HEK293T (cell line): ENCODE results near the gene RSPH9.
"Not testable (repeated sequence)": the region's sequence is repeated elsewhere in the genome, so short reads cannot be mapped to it uniquely, and the experiment has no call there.

Source experiments
- CTCF ChIA-PET: fragments of 350-600 bp; formaldehyde crosslinking; extraction: SDS; loops from one replicate; lab custom pipeline; 2021; ENCODE audit warnings: antibody characterized with exemption, inconsistent platforms; lab: Yijun Ruan, JAX
- POLR2A ChIA-PET: fragments of 350-600 bp; formaldehyde crosslinking; extraction: SDS; loops from one replicate; lab custom pipeline; 2020; ENCODE audit warnings: antibody characterized with exemption, inconsistent platforms; lab: Yijun Ruan, JAX
- DNase-seq: peaks from one replicate; pipeline ENCODE4 v3.0.0; 2012; ENCODE audit warnings: mixed read lengths; ENCODE audit errors: extremely low spot score
- ARNT ChIP-seq: fragments of 450-650 bp; IDR thresholded peaks from 2 replicates; pipeline ENCODE4 v1.6.1; 2017; ENCODE audit warnings: mild to moderate bottlenecking
- BHLHE40 ChIP-seq: fragments of 450-650 bp; IDR thresholded peaks from 2 replicates; pipeline ENCODE4 v1.6.1; 2016; ENCODE audit warnings: mild to moderate bottlenecking, moderate library complexity, borderline replicate concordance
- CTBP1 ChIP-seq: fragments of 450-650 bp; IDR thresholded peaks from 2 replicates; pipeline ENCODE4 v1.6.1; 2016; ENCODE audit warnings: borderline replicate concordance
- ELF4 ChIP-seq: fragments of 450-650 bp; IDR thresholded peaks from 2 replicates; pipeline ENCODE4 v1.6.1; 2017; ENCODE audit warnings: antibody characterized with exemption
- FOXA1 ChIP-seq: fragments of 450-650 bp; IDR thresholded peaks from 2 replicates; pipeline ENCODE4 v1.6.1; 2016; ENCODE audit warnings: mild to moderate bottlenecking
- FOXK2 ChIP-seq: fragments of 450-650 bp; IDR thresholded peaks from 2 replicates; pipeline ENCODE4 v1.6.1; 2016; ENCODE audit warnings: mild to moderate bottlenecking
- FOXM1 ChIP-seq: fragments of 450-650 bp; IDR thresholded peaks from 2 replicates; pipeline ENCODE4 v1.6.1; 2017; ENCODE audit warnings: mild to moderate bottlenecking, borderline replicate concordance
- HDGF ChIP-seq: fragments of 450-650 bp; IDR thresholded peaks from 2 replicates; pipeline ENCODE4 v1.6.1; 2017; ENCODE audit warnings: antibody characterized with exemption, borderline replicate concordance
- L3MBTL2 ChIP-seq: fragments of 450-650 bp; conservative IDR thresholded peaks from 2 replicates; pipeline ENCODE4 v1.6.1; 2016; ENCODE audit warnings: mild to moderate bottlenecking
- LEF1 ChIP-seq: fragments of 450-650 bp; IDR thresholded peaks from 2 replicates; pipeline ENCODE4 v1.6.1; 2017; ENCODE audit warnings: mild to moderate bottlenecking, borderline replicate concordance
- NFRKB ChIP-seq: fragments of 450-650 bp; IDR thresholded peaks from 2 replicates; pipeline ENCODE4 v1.6.1; 2016; ENCODE audit warnings: mild to moderate bottlenecking, moderate library complexity
- SP1 ChIP-seq: fragments of 450-650 bp; IDR thresholded peaks from 2 replicates; pipeline ENCODE4 v1.6.1; 2017
- SUZ12 ChIP-seq: fragments of 450-650 bp; IDR thresholded peaks from 2 replicates; pipeline ENCODE4 v1.6.1; 2016; ENCODE audit warnings: mild to moderate bottlenecking
- TARDBP ChIP-seq: fragments of 450-650 bp; IDR thresholded peaks from 2 replicates; pipeline ENCODE4 v1.6.1; 2016
- ZNF384 ChIP-seq: fragments of 450-650 bp; IDR thresholded peaks from 2 replicates; pipeline ENCODE4 v1.6.1; 2016
- TF ChIP-seq, protein P1 (sequence below): fragments of 450-650 bp; IDR thresholded peaks from 2 replicates; pipeline ENCODE4 v1.6.1; 2016

The RSPH9 gene

GRCh38 chr6:43639984-43640800, 4.6 kb upstream of the RSPH9 start:
- ChIA-PET CTCF (no interaction called here), POLR2A (interaction anchor here (3.9 kb wide), 1 partner anchor 11 kb away, joined by 21 read pairs; the partner anchor contains the start of gene GTPBP2)
- DNase-seq = no peak
- TF ChIP-seq LEF1 (no peak), TARDBP (no peak), ARNT (no peak), SP1 (no peak), ELF4 (no peak), L3MBTL2 (no peak), FOXM1 (no peak), CTBP1 (no peak), SUZ12 (no peak), ZNF384 (no peak)

GRCh38 chr6:43645613-43645964, 753 bp downstream of the RSPH9 start:
- ChIA-PET POLR2A (interaction anchor here (2.9 to 5.3 kb wide), 2 partner anchors 10 to 16 kb away, joined by 18 to 44 read pairs; partner anchors contain the start of genes GTPBP2 and MAD2L1BP), CTCF (interaction anchor here (1.4 kb wide), 1 partner anchor 22 kb away, joined by 3 read pairs; no protein-coding TSS in a partner anchor)
- no peak for DNase-seq
- TF ChIP-seq ZNF384 (no peak), FOXA1 (no peak), ELF4 (no peak)

DNA sequence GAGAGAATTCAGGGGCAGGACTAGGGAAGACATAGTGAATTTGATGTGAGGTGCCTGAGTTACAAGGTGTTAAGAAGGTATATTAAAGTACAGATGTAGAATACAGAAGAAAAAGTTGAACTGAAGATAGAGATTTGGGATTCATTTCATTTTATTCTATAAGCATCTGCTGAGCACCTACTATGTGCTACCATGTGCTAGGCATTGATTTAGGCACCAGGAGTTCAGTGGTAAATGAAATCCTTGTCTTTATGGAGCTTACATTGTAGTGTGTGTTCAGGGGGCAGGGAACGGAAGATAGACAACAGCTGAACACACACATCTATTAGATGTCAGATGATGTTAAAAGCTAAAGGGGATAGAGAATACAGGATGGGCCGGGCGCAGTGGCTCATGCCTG, 2.8 kb downstream of the RSPH9 start:
- TF ChIP-seq ZNF384 = no peak
- TF ChIP-seq TARDBP = no peak
- TF ChIP-seq BHLHE40 = no peak
- no peak for TF ChIP-seq LEF1
- no peak for TF ChIP-seq FOXA1
- no peak for TF ChIP-seq NFRKB
- TF ChIP-seq CTBP1 = no peak
- TF ChIP-seq ARNT = no peak
- POLR2A ChIA-PET = interaction anchor here (0.6 to 5.3 kb wide), 4 partner anchors 12 to 58 kb away, joined by 3 to 44 read pairs (median 6); partner anchors contain the start of genes GTPBP2 and MAD2L1BP
- CTCF ChIA-PET = interaction anchor here (1.0 kb wide), 1 partner anchor 21 kb away, joined by 3 read pairs; no protein-coding TSS in a partner anchor
- no peak for DNase-seq

DNA sequence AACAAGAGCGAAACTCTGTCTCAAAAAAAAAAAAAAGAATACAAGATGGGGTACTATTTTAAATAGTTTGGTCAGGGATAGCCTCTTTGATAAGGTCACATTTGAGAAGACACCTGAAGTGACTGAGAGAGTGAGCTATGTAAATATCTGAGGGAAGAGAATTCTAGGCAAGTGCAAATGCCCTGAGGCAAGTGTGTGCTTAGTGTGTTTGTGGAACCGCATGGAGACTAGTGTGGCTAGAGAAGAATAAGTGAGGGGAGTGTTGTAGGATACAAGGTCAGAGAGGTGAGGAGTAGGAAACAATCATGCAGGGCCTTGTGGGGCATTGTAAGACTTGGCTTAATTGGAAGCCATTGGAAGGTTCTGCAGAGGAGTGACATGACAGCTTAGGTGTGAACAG, 3.4 kb downstream of the RSPH9 start:
- POLR2A ChIA-PET = interaction anchor here (1.7 to 5.3 kb wide), 2 partner anchors 12 to 19 kb away, joined by 8 to 44 read pairs; partner anchors contain the start of genes GTPBP2 and MAD2L1BP

GRCh38 chr6:43652822-43653221, 8.0 kb downstream of the RSPH9 start:
- DNase-seq, CTCF ChIA-PET, POLR2A ChIA-PET: not testable (repeated sequence)

More for the DNA sequence above, 3.4 kb downstream of the RSPH9 start:
- TF ChIP-seq CTBP1 = no peak
- no peak for TF ChIP-seq NFRKB
- TF ChIP-seq FOXM1 = no peak
- TF ChIP-seq LEF1 = no peak
- TF ChIP-seq TARDBP = no peak
- CTCF ChIA-PET = no interaction called here
- DNase-seq = no peak

DNA sequence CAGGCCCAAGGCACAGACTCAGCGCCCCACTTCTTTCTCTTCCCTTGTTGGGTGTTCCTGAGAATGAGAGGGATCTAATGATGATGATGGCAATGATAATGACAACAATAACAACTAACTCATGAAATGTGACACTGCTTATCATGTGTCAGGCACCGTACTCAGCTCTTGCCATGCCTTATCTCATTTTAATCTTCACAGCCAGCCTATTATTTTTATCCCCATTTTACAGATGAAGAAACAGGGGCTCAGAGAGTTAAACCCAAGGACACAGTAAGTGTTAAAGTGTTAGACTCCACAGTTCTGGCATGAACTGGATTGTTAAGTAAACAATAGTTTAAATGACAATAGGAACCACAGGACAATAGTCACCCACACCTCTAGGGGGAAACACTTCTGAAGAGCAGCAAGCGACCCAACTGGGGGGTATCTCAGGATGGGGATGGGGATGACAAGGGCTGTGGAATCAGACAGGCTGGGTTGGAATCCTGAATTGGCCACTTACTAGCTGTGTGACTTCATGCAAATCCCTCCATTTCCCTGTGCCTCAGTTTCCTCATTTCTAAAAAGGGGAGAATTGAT, 12.5 kb downstream of the RSPH9 start:
- TF ChIP-seq SUZ12 (no peak), ELF4 (no peak), CTBP1 (no peak), TARDBP (no peak), ARNT (no peak), ZNF384 (no peak), BHLHE40 (no peak)
- ChIA-PET POLR2A (interaction anchor here (1.2 kb wide), 1 partner anchor 12 kb away, joined by 3 read pairs; the partner anchor contains the start of gene RSPH9), CTCF (interaction anchor here (1.0 kb wide), 1 partner anchor 10 kb away, joined by 3 read pairs; no protein-coding TSS in a partner anchor)
- DNase-seq = no peak

GRCh38 chr6:43658161-43658560, 13.3 kb downstream of the RSPH9 start:
- CTCF ChIA-PET = no interaction called here
- TF ChIP-seq ZNF384 = 0 out of 2 replicates have a peak, but pooled peaks have one; percentile 18
- no peak for TF ChIP-seq CTBP1
- no peak for DNase-seq
- POLR2A ChIA-PET = no interaction called here

DNA sequence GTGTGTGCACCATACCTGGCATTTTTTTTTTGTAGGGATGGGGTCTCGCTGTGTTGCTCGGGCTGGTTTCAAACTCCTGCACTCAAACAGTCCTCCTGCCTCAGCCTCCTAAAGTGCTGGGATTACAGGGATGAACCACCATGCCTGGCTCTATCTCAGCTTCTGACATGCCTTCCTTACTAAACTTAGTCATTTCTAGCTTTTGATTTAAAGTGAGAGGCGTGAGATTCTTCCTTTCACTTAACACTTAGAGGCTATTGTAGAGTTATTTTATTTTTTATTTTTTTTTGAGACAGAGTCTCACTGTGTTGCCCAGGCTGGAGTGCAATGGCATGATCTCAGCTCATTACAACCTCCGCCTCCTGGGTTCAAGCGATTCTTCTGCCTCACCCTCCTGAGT, 18.1 kb downstream of the RSPH9 start:
- not testable (repeated sequence) for DNase-seq
- ChIA-PET POLR2A (interaction anchor here (0.6 kb wide), 1 partner anchor 12 kb away, joined by 3 read pairs; no protein-coding TSS in a partner anchor), CTCF (interaction anchor here (0.6 kb wide), 1 partner anchor 77 kb away, joined by 11 read pairs; no protein-coding TSS in a partner anchor)

- TF ChIP-seq HDGF (no peak), FOXA1 (no peak), BHLHE40 (no peak), SUZ12 (no peak), TARDBP (no peak), CTBP1 (no peak), L3MBTL2 (no peak), ZNF384 (no peak), FOXM1 (no peak), ARNT (no peak), FOXK2 (no peak), SP1 (no peak), NFRKB (no peak), ELF4 (no peak), LEF1 (no peak)
- TF ChIP-seq, protein P1, sequence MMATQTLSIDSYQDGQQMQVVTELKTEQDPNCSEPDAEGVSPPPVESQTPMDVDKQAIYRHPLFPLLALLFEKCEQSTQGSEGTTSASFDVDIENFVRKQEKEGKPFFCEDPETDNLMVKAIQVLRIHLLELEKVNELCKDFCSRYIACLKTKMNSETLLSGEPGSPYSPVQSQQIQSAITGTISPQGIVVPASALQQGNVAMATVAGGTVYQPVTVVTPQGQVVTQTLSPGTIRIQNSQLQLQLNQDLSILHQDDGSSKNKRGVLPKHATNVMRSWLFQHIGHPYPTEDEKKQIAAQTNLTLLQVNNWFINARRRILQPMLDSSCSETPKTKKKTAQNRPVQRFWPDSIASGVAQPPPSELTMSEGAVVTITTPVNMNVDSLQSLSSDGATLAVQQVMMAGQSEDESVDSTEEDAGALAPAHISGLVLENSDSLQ = no peak
- CTCF ChIA-PET = interaction anchor here (0.6 to 3.7 kb wide), 4 partner anchors 97 to 413 kb away, joined by 3 to 14 read pairs (median 5); partner anchors contain the start of gene VEGFA
- DNase-seq = no peak
- POLR2A ChIA-PET = no interaction called here
Measured at GRCh38 chr6:43665376-43665775, 20.5 kb downstream of the RSPH9 start.
